ENCODE data around the gene NUBPL. TPM values are rescaled to one million over a fixed set of nuclear protein-coding genes. Genes with fewer than 3 reads are reported as not detected.

The NUBPL gene
- polyA plus RNA-seq, 1 donor (not counting 4 experiments of a cell fraction or from before 2014, with no cell fraction given): 18.8 TPM

GRCh38 chr14:31774567-31774966, 213.4 kb downstream of the NUBPL start:
- H3K4me3 ChIP-seq (ENCODE audit: control insufficient read depth in 2 of 3, extremely low read depth in 1 of 3, insufficient read depth in 2 of 3, low read depth in 1 of 3, low read length in 3 of 3): no peak overlapping the region
- dilution Hi-C loops (cut with MboI; ENCODE audit: extremely low pct_ligation_motif_present, low sequenced_read_pairs): no loop called here

GRCh38 chr14:31777312-31777711, 216.1 kb downstream of the NUBPL start:
- Histone ChIP-seq H2AFZ (ENCODE audit: control insufficient read depth, low read length) (no peak overlapping the region), H3K4me3 (ENCODE audit: control insufficient read depth in 2 of 3, extremely low read depth in 1 of 3, insufficient read depth in 2 of 3, low read depth in 1 of 3, low read length in 3 of 3) (no peak overlapping the region), H3K4me2 (ENCODE audit: control insufficient read depth, extremely low read depth, insufficient read depth, low read depth, low read length) (no peak overlapping the region), H3K9ac (ENCODE audit: control insufficient read depth, extremely low read depth, insufficient read depth, low read length) (no peak overlapping the region), H3K79me2 (ENCODE audit: control insufficient read depth, insufficient read depth, low read length) (no peaks in the 10 kb centered on the region), H3K9me1 (ENCODE audit: control insufficient read depth, extremely low read depth, insufficient read depth, low read length) (no peaks in the 10 kb centered on the region), H3K9me3 (ENCODE audit: control insufficient read depth, low read depth, low read length) (no peaks in the 10 kb centered on the region), H3K4me1 (ENCODE audit: control insufficient read depth, extremely low read depth, insufficient read depth, low read length) (no peaks in the 10 kb centered on the region), H4K20me1 (ENCODE audit: control insufficient read depth, extremely low read depth, insufficient read depth, low read length) (no peaks in the 10 kb centered on the region), H3K36me3 (ENCODE audit: control insufficient read depth in 2 of 2, extremely low read depth in 1 of 2, insufficient read depth in 2 of 2, low read length in 2 of 2) (no peaks in the 10 kb centered on the region), H3K27me3 (ENCODE audit: control insufficient read depth, extremely low read depth, insufficient read depth, low read length) (no peaks in the 10 kb centered on the region), H3K27ac (ENCODE audit: control insufficient read depth, insufficient read depth, low read length) (no peak overlapping the region)
- TF ChIP-seq CTCF (optimal IDR thresholded peaks at IDR 0.05 in 1 of 3, IDR thresholded peaks at IDR 0.05 in 1 of 3, conservative IDR thresholded peaks at IDR 0.05 in 1 of 3; ENCODE audit: extremely low read depth in 1 of 3, insufficient read depth in 2 of 3, low read length in 3 of 3) (no peak), EZH2 (IDR thresholded peaks at IDR 0.05; ENCODE audit: low read length) (no peak)
- dilution Hi-C loops (cut with MboI; ENCODE audit: extremely low pct_ligation_motif_present, low sequenced_read_pairs): no loop called here
- no peak for DNase-seq (ENCODE audit: low read depth, low spot score)
- no peak for FAIRE-seq

More at GRCh38 chr14:31774567-31774966, 213.4 kb downstream of the NUBPL start:
- Histone ChIP-seq H3K4me2 (ENCODE audit: control insufficient read depth, extremely low read depth, insufficient read depth, low read depth, low read length) (no peak overlapping the region), H3K4me1 (ENCODE audit: control insufficient read depth, extremely low read depth, insufficient read depth, low read length) (no peaks in the 10 kb centered on the region), H3K9me3 (ENCODE audit: control insufficient read depth, low read depth, low read length) (no peaks in the 10 kb centered on the region), H3K9ac (ENCODE audit: control insufficient read depth, extremely low read depth, insufficient read depth, low read length) (no peak overlapping the region), H3K36me3 (ENCODE audit: control insufficient read depth in 2 of 2, extremely low read depth in 1 of 2, insufficient read depth in 2 of 2, low read length in 2 of 2) (no peaks in the 10 kb centered on the region), H3K79me2 (ENCODE audit: control insufficient read depth, insufficient read depth, low read length) (no peaks in the 10 kb centered on the region), H3K27me3 (ENCODE audit: control insufficient read depth, extremely low read depth, insufficient read depth, low read length) (no peaks in the 10 kb centered on the region), H3K27ac (ENCODE audit: control insufficient read depth, insufficient read depth, low read length) (no peak overlapping the region), H4K20me1 (ENCODE audit: control insufficient read depth, extremely low read depth, insufficient read depth, low read length) (no peaks in the 10 kb centered on the region), H3K9me1 (ENCODE audit: control insufficient read depth, extremely low read depth, insufficient read depth, low read length) (no peaks in the 10 kb centered on the region), H2AFZ (ENCODE audit: control insufficient read depth, low read length) (no peak overlapping the region)
- no peak for TF ChIP-seq EZH2 (IDR thresholded peaks at IDR 0.05; ENCODE audit: low read length)
- TF ChIP-seq CTCF (optimal IDR thresholded peaks at IDR 0.05 in 1 of 3, IDR thresholded peaks at IDR 0.05 in 1 of 3, conservative IDR thresholded peaks at IDR 0.05 in 1 of 3; ENCODE audit: extremely low read depth in 1 of 3, insufficient read depth in 2 of 3, low read length in 3 of 3): no peak
- FAIRE-seq (no peak), DNase-seq (ENCODE audit: low read depth, low spot score) (no peak)
